Activated CD4-positive, CD25-positive, alpha-beta regulatory T cell treated with anti-CD3 and anti-CD28 coated beads, Interleukin-2, amount 50 U/mL, for 72 hours (primary cell): ENCODE measurements around the gene BICD2.
A peak's percentile ranks its signal among the peaks of the same experiment; 100 is the strongest.
"Not testable (repeated sequence)": the region's sequence is repeated elsewhere in the genome, so short reads cannot be mapped to it uniquely, and the experiment has no call there.

Experiments used
- DNase-seq: peaks from one replicate; pipeline ENCODE4 v3.0.0; 2021

The BICD2 gene

GRCh38 chr9:92764381-92764987, at the start of gene BICD2:
Gene BICD2 (minus strand): TSS chr9:92764833. CDS start chr9:92764744, 89 bp downstream.
- no peak for DNase-seq

DNA sequence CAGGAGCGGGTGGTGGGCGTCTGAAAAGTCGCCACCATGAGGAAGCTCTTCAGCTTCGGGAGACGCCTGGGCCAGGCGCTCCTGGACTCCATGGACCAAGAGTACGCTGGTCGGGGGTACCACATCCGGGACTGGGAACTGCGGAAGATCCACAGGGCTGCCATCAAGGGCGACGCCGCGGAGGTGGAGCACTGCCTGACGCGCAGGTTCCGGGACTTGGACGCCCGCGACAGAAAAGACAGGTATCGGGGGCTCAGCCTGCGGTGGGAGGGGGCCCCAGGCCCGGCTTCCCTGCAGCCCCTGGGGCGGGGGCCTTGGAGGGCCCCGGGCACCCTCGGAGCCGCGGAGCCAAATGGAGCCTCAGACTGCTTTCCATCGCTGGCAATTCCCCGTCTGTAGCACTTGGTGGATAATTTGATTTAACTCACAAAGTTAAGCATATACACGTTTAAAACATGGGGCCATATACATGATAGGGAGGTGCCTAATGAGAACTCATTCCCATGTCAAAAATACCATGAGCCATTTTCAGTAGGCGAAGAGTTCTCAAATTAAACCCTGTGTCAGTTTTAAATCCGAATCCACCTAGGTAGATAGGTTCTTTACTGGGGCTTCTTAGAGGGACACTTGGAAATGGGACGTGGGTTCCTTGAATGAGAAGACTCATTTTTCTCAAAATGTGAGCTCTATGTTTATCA, 45.1 kb upstream of the BICD2 start:
- DNase-seq: not testable (repeated sequence)

- peak; percentile 51 for DNase-seq
Observed at GRCh38 chr9:92808726-92809451, 44.3 kb upstream of the BICD2 start.

GRCh38 chr9:92807757-92808725, 43.4 kb upstream of the BICD2 start:
- peak; percentile 38 for DNase-seq

DNA sequence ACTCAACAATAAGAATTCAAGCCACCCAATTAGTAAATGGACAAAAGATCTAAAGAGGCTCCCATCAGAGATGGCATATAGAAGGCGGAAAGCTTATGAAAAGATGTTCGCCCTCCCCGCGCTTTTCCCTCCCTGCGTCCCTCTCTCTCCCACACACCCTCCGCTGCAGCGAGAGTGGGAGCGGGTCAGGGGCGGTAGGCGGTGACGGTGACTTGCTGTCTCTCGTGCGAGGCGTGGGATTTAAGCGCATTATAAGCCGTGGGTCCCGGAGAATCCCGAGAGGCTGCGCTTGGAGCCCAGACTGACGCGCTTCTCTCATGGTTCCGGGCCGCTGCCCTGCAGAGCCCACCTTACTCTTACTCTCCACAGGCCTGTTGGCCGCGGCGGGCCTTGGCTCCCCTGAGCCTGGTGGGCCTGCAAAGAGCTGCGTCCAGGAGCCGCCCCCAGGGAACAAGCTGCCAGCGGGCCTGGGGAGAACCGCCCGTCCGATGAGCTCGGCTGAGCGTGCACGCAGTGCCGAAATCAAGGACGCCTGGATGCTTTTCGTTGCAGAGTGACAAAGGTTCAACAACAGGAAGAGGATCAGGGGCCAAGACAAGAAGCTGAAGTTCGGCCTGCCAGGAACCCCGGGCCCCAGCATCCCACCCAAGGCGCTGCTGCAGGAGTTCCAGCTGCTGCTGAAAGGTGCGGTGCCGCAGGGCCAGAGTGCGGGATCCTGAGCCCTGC, 42.6 kb upstream of the BICD2 start:
- peak; percentile 34 for DNase-seq

GRCh38 chr9:92804727-92805126, 40.1 kb upstream of the BICD2 start:
- DNase-seq: no peak

GRCh38 chr9:92798358-92798757, 33.7 kb upstream of the BICD2 start:
- DNase-seq: no peak

GRCh38 chr9:92796337-92796804, 31.7 kb upstream of the BICD2 start:
- DNase-seq: not testable (repeated sequence)

DNA sequence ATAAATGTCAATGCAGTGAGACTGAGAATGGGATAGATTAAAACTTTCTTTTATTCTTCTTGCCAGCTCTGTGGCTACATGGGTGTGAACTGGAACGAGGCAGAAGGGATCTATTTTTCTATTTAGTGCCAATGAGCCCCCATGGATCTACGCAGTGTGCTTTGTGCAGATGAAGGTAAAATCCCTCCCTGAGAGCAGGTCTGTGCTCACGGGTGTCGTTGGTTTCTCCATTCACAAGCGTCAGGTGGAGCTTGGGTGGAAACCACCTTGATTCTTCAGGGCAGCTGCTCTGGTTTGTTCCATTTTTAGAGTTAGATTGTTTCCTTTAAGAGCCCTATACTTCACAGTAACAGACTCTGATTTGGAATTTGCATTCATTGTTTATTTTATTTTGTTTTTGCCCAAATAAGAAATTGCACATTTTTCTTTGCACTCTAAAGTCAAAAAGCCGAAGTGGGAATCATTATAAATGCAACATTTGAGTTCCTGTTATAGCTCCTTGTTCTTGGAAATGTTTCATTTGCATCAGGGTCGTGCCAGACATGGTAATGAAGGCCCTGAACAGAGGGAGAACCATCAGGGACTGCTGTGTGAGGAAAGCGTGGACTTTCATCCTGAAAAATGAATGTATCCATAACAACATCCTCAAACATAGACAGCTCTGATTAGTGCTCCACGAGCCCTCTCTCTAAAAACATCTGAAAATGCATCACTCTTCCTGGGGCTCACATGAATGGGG, 31.1 kb upstream of the BICD2 start:
- DNase-seq: no peak

GRCh38 chr9:92795000-92795399, 30.4 kb upstream of the BICD2 start:
- no peak for DNase-seq

DNA sequence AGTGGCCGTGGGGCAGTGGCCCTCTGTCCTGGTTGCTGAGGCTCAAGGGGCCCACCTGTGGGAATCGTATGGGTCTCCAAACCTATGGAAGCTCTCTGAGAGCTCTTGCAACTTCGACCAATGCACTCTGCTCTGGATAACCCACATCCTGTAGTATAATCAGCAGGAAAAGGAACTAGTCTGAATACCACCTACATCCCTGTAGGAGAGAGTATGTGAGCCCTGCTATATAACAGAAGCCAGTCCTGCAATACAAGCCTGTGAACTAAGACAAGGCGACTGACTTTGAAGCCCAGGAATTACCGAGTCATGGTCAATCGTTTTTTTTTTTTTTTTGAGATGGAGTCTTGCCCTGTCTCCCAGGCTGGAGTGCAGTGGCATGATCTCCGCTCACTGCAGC, 29.8 kb upstream of the BICD2 start:
- no peak for DNase-seq

GRCh38 chr9:92790542-92791527, 26.2 kb upstream of the BICD2 start:
- peak; percentile 78 for DNase-seq

GRCh38 chr9:92786298-92786697, 21.7 kb upstream of the BICD2 start:
- DNase-seq: no peak

- DNase-seq: no peak
Observed at GRCh38 chr9:92781899-92782298, 17.3 kb upstream of the BICD2 start.

DNA sequence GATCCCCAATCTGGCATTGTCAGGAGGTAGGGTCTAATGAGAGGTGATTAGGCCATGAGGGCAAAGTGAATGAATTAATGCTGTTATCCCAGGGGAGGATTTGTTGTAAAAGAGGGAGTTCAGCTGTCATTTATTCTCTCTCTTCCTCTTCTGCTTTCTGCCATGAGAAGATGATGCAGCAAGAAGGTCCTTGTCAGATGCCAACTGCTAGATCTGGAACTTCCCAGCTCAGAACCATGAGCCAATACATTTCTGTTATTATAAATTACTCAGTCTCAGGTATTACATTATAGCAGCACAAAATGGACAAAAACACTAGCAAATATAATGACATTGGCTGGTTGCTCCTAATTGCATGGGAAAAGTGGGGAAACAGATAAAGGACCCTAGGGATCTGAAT, 15.6 kb upstream of the BICD2 start:
- no peak for DNase-seq

DNA sequence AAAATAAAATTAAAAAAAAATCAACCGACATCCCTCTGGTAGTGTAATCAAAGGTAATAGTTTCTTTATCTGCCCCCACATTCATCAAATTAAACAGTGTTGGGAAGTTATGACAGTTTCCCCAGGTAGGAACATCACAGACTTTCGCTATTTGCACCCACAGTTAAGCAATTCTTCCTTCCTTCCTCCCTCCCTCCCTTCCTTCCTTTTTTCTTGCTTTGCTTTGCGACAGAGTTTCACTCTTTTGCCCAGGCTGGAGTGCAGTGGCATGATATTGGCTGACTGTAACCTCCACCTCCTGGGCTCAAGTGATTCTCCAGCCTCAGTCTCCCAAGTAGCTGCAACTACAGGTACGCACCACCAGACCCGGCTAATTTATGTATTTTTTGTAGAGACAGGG, 10.8 kb upstream of the BICD2 start:
- no peak for DNase-seq

DNA sequence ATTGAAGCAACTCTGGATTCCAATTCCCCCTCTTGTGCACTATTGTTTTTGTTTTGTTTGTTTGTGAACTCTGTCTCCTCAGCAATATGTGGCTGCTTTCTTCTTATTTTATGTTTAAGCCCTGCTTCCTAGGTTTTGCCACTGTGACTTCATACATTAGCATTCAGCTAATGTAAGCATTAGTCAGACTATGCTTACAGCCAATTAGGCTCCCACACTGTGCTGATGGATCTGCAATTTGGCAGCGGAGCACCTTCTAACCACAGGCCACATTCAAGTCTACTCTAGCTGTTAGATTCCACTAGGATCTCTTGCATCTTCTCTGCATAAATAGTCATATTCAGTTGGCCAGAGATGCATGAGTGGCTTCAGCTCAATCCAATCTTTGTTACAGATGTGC, 9.6 kb upstream of the BICD2 start:
- DNase-seq: no peak

GRCh38 chr9:92773810-92774209, 9.2 kb upstream of the BICD2 start:
- DNase-seq: no peak

DNA sequence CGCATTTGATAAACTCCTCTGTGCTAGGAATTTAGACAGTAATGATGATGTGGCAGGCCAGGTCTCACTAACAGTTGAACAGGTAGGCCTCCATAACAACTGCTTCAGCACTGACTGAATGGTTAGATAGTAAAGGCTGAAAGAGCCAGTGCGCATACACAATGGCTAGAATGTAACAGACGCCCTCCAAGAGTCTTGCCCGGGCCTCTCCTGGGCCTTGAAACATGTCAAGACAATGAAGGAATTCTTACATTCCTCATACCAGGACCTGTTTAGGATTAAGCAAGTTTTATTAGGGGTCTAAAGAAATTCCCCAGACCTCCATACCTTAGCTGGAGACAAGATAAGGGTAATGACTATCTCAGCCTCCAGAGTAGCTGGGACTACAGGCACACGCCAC, 6.7 kb upstream of the BICD2 start:
- no peak for DNase-seq

DNA sequence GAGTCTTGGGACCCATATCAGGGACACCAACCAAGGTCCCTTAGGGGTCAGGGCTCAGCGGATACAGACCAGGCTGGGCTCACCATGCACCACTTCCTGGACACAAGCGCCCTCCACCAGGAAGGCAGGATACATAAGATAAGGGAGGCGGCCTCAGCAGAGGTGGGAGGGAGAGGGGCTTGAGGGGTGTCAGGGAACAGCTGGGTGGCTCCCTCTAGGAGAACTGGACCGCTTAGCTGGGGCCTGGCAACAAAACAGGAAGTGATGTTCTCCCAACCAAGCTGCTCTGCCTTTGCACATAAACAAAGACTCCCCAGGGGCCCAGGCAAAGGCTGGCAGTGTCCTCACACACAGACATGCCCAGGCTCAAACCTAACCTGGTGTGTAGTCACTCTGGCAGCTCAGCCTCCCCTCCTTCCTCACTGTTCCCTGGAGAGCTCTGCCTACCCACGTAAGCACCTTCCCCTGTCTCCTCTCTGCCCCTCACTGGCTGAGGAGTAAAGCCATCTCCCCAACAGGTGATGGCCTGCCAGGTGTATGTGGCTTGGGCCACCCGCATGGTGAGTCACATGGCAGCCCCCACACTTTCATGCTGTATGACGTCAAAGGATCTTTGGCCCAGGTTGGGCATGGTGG, 5.8 kb upstream of the BICD2 start:
- DNase-seq: no peak
